K562 (cell line): ENCODE data around the gene BTBD1. TPM values are rescaled to one million over a fixed set of nuclear protein-coding genes. Genes with fewer than 3 reads are reported as not detected.

Source experiments
- ATAC-seq: fragments of 200-7000 bp; cut with Tn5 transposase; 3 replicates; pipeline ENCODE4 v1.9.1; 2020; ENCODE audit warnings: moderate library complexity
- BruUV-seq: library from RNA; stranded (reverse); fragments of 400-500 nt; replicated peaks from 2 replicates; lab custom pipeline; 2021; lab: Mats Ljungman, UMichigan
- CTCF ChIA-PET: fragments of 300-600 bp; formaldehyde crosslinking; extraction: SDS; loops from one replicate; lab custom pipeline; 2021; ENCODE audit warnings: low intra/inter-chr PET ratio; lab: Yijun Ruan, JAX
- POLR2A ChIA-PET: fragments of 300-600, 350-650 bp; sonication (Branson Sonifier 250); formaldehyde crosslinking; extraction: SDS; loops from one replicate; lab custom pipeline; 2021; ENCODE audit warnings: antibody characterized with exemption, inconsistent platforms; lab: Yijun Ruan, JAX
- DNase-seq, 4 experiments: peaks; one replicate each; pipeline versions ENCODE4 v3.0.0 to v3.0.0-alpha.2; 2011 to 2018; ENCODE audit warnings: low spot score in 3 of 4, mixed read lengths in 3 of 4; ENCODE audit errors: extremely low read depth in 1 of 4
- FAIRE-seq: peaks from 2 replicates; lab custom pipeline; 2011; peaks lifted over from hg19 to GRCh38; lab: Jason Lieb, UNC
- H2AFZ ChIP-seq: 2 replicates; pipeline ENCODE4 v1.6.0; 2011; ENCODE audit warnings: low read depth, low read length, control low read depth, inconsistent platforms
- H3K27ac ChIP-seq: fragments of 200-600 bp; 3 replicates; pipeline ENCODE4 v1.8.0; 2011; ENCODE audit warnings: low read depth, mild to moderate bottlenecking, control low read depth, inconsistent platforms, low read length, moderate library complexity, mixed read lengths; ENCODE audit errors: extremely low read depth
- H3K27me3 ChIP-seq, 2 experiments: fragments of 300-600 bp in 1 of 2; 2 replicates in 1 of 2; 3 replicates in 1 of 2; pipeline versions ENCODE4 v1.6.0 to v1.8.0; 2011; ENCODE audit warnings: inconsistent platforms in 2 of 2, low read length in 2 of 2, mild to moderate bottlenecking in 1 of 2, mixed read lengths in 1 of 2, moderate library complexity in 1 of 2; ENCODE audit not compliant: control insufficient read depth in 2 of 2, insufficient read depth in 2 of 2
- H3K36me3 ChIP-seq: fragments of 300-600 bp; 3 replicates; pipeline ENCODE4 v1.8.0; 2011; ENCODE audit warnings: mild to moderate bottlenecking, low read length, inconsistent platforms; ENCODE audit not compliant: control insufficient read depth, insufficient read depth
- H3K4me1 ChIP-seq, 2 experiments: fragments of 200-600 bp in 1 of 2; replicated peaks in 1 of 2; 2 replicates in 1 of 2; 3 replicates in 1 of 2; pipeline versions ENCODE4 v1.5.1 to v1.8.0; 2011; ENCODE audit warnings: inconsistent platforms in 2 of 2, low read length in 2 of 2, mild to moderate bottlenecking in 1 of 2, mixed read lengths in 1 of 2, moderate library complexity in 1 of 2; ENCODE audit not compliant: control insufficient read depth in 2 of 2, insufficient read depth in 2 of 2
- H3K4me2 ChIP-seq: 2 replicates; pipeline ENCODE4 v1.6.1; 2011; ENCODE audit warnings: low read length, control low read depth, inconsistent platforms, mixed read lengths; ENCODE audit not compliant: insufficient read depth
- H3K4me3 ChIP-seq: fragments of 200-600 bp; sonication (generic), shearing (Covaris generic); 2 replicates; pipeline ENCODE4 v1.5.1; 2016; ENCODE audit warnings: control low read depth, inconsistent platforms
- H3K79me2 ChIP-seq: fragments of 200-600 bp; 3 replicates; pipeline ENCODE4 v1.8.0; 2011; ENCODE audit warnings: low read length, inconsistent platforms; ENCODE audit not compliant: control insufficient read depth, insufficient read depth
- H3K9ac ChIP-seq, 2 experiments: 2 replicates each; pipeline versions ENCODE4 v1.6.0 to v1.6.1; 2011; ENCODE audit warnings: low read depth in 2 of 2, low read length in 2 of 2, control low read depth in 1 of 2, inconsistent platforms in 1 of 2, mild to moderate bottlenecking in 1 of 2, mixed read lengths in 1 of 2; ENCODE audit not compliant: insufficient read depth in 1 of 2
- H3K9me1 ChIP-seq: one replicate; pipeline ENCODE4 v1.6.0; 2011; ENCODE audit warnings: inconsistent platforms, mild to moderate bottlenecking, low read length, moderate library complexity; ENCODE audit not compliant: control insufficient read depth, insufficient read depth
- H3K9me3 ChIP-seq: replicated peaks from 2 replicates; pipeline ENCODE4 v1.5.1; 2011; ENCODE audit warnings: low read depth, low read length, inconsistent platforms; ENCODE audit not compliant: control insufficient read depth, insufficient read depth
- H4K20me1 ChIP-seq: replicated peaks from 2 replicates; pipeline ENCODE4 v1.6.1; 2011; ENCODE audit warnings: low read length, inconsistent platforms, mixed read lengths; ENCODE audit not compliant: control insufficient read depth, insufficient read depth
- KAT2B ChIP-seq: IDR thresholded peaks from one replicate; pipeline ENCODE4 v1.6.1; 2012; ENCODE audit warnings: low read depth, mild to moderate bottlenecking, control low read depth, inconsistent platforms, low read length, moderate library complexity
- KAT7 ChIP-seq: sonication (generic); formaldehyde crosslinking; IDR thresholded peaks from 2 replicates; pipeline ENCODE4 v1.8.0; 2022; ENCODE audit warnings: missing genetic modification reagents, mild to moderate bottlenecking, borderline replicate concordance
- RBM25 ChIP-seq: fragments of 200-400 bp; formaldehyde crosslinking; IDR thresholded peaks from 2 replicates; pipeline ENCODE4 v1.6.1; 2018; ENCODE audit warnings: low read length, low read depth, moderate library complexity; ENCODE audit not compliant: severe bottlenecking
- TRIM25 ChIP-seq: fragments of 450-650 bp; IDR thresholded peaks from 2 replicates; pipeline ENCODE4 v1.7.0; 2016; ENCODE audit warnings: borderline replicate concordance
- ZBTB1 ChIP-seq: sonication (generic); formaldehyde crosslinking; IDR thresholded peaks from 2 replicates; pipeline ENCODE4 v1.8.1; 2023; ENCODE audit warnings: missing genetic modification reagents, low read depth, mild to moderate bottlenecking, borderline replicate concordance
- ZNF41 ChIP-seq: fragments of 250-450 bp; sonication (Bioruptor Pico); conservative IDR thresholded peaks from 2 replicates; pipeline ENCODE4 v1.4.0; 2020; ENCODE audit warnings: mild to moderate bottlenecking
- ZNF444 ChIP-seq: fragments of 250-450 bp; sonication (Bioruptor Pico); IDR thresholded peaks from 2 replicates; pipeline ENCODE4 v1.4.0; 2020; ENCODE audit warnings: mild to moderate bottlenecking, moderate library complexity
- ZNF511 ChIP-seq: sonication (generic); formaldehyde crosslinking; IDR thresholded peaks from 2 replicates; pipeline ENCODE4 v1.8.0; 2022; ENCODE audit warnings: mild to moderate bottlenecking, missing genetic modification reagents
- ZNF57 ChIP-seq: fragments of 450-650 bp; formaldehyde crosslinking; IDR thresholded peaks from 2 replicates; pipeline ENCODE4 v1.4.0; 2020; ENCODE audit warnings: mild to moderate bottlenecking, moderate library complexity
- WGBS: fragments of 100-300 bp; shearing (Covaris generic); methylation state at CpG from one replicate; pipeline ENCODE4 v1.1.6; 2016; ENCODE audit warnings: low coverage, mixed read lengths; ENCODE audit not compliant: insufficient coverage; ENCODE audit errors: missing lambda C conversion rate; 5-methylcytosine and 5-hydroxymethylcytosine counted together
- in situ Hi-C: fragments of 300-500 bp; cut with MboI; formaldehyde crosslinking; loops from 4 replicates; pipeline ENCODE4 v1.15.0; 2018; ENCODE audit warnings: inconsistent platforms, mixed read lengths
- intact Hi-C: fragments of 100-400 bp; cut with micrococcal nuclease; formaldehyde crosslinking; loops from 2 replicates; pipeline ENCODE4 v1.14.2; 2022
- polyA plus RNA-seq, 8 experiments: library from polyadenylated mRNA; depleted of rRNA in 4 of 8; stranded (reverse) in 5 of 8; unstranded in 3 of 8; fragments of >200 nt; fragmentation: Nextera tagmentation in 2 of 8; fragmentation: Illumina TruSeq in 1 of 8; extraction: Ambion mirVana in 2 of 8; extraction: Trizol in 1 of 8; gene quantifications; 2 replicates each; pipeline versions ENCODE4 v1.2.1 to v1.2.3, GENCODE V29; 2011 to 2014; ENCODE audit warnings: inconsistent platforms in 1 of 8, missing spikeins in 1 of 8
- total RNA-seq, 7 experiments: library from RNA; depleted of rRNA in 6 of 7; stranded (reverse); fragments of >200 nt in 6 of 7; fragmentation: Illumina TruSeq in 2 of 7; extraction: Trizol in 2 of 7; gene quantifications; 2 replicates each; pipeline versions ENCODE4 v1.2.1 to v1.2.3, GENCODE V29; 2011 to 2021; ENCODE audit warnings: low replicate concordance in 1 of 7
- TF ChIP-seq, protein P1 (sequence below): fragments of 250-450 bp; sonication (Bioruptor Pico); IDR thresholded peaks from 2 replicates; pipeline ENCODE4 v1.4.0; 2020; ENCODE audit warnings: mild to moderate bottlenecking, moderate library complexity, borderline replicate concordance

BTBD1 gene
- total and polyA plus RNA-seq, 9 of the 15 experiments (the other 6 are each of a cell fraction or from before 2014, with no cell fraction given): 19.4 to 106 (median 90.4) TPM

DNA sequence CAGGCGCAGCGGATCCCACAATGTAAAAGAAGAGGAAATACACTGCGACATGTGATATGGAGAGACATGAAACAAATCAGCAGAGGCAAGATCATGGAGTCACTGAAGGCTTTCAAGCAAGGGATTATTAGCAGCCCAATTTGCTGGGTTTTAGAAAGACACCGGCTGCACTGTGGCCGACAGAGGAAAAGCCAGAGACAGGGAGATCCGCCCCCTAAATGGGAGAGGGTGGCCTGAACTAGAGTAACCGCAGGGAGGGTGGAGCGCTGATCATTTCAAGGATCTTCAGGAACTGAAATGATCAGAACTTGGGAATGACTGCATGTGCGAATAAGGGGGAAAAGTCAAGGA, 55.0 kb downstream of the BTBD1 start:
- WGBS: 1% methylated on average over 9 of the region's 9 CpGs
- Histone ChIP-seq H3K79me2 (peaks cover 36% of the 10 kb centered on the region), H3K4me2 (peak overlapping the region; percentile 85), H4K20me1 (no peaks in the 10 kb centered on the region), H3K9me1 (no peaks in the 10 kb centered on the region), H3K4me3 (peak overlapping the region; percentile 68), H2AFZ (peak overlapping the region; percentile 96), H3K9me3 (no peaks in the 10 kb centered on the region), H3K27ac (peak overlapping the region; percentile 87), H3K9ac (peak overlapping the region; percentile 90 to 94), H3K36me3 (peaks cover 32% of the 10 kb centered on the region), H3K27me3 (no peaks in the 10 kb centered on the region; a peak in 1 of 5 replicates), H3K4me1 (peaks cover 20 to 24% of the 10 kb centered on the region in 2 experiments; a peak in 4 of 5 replicates)
- TSS peak; percentile 75 for BruUV-seq
- CTCF ChIA-PET: interaction anchor here (1.4 kb wide), 1 partner anchor 162 kb away, joined by 5 read pairs; no protein-coding TSS in a partner anchor
- ATAC-seq (peak; percentile 62), FAIRE-seq (peak; percentile 67), DNase-seq (peak; percentile 44 to 69 (median 55))
- in situ Hi-C loops (no loop called here), intact Hi-C loops (loop anchor here (5.0 kb wide), 1 partner anchor 95 kb away; the partner anchor contains the start of gene TM6SF1)
- POLR2A ChIA-PET: interaction anchor here (1.1 to 2.8 kb wide), 7 partner anchors 9 to 364 kb away, joined by 3 to 16 read pairs (median 6); partner anchors contain the start of gene CPEB1
- 0 out of 2 replicates have a peak, but pooled peaks have one; percentile 30 for TF ChIP-seq ZNF41 (CRISPR knock-in tag)
- TF ChIP-seq TRIM25: no peak
- TF ChIP-seq, protein P1, sequence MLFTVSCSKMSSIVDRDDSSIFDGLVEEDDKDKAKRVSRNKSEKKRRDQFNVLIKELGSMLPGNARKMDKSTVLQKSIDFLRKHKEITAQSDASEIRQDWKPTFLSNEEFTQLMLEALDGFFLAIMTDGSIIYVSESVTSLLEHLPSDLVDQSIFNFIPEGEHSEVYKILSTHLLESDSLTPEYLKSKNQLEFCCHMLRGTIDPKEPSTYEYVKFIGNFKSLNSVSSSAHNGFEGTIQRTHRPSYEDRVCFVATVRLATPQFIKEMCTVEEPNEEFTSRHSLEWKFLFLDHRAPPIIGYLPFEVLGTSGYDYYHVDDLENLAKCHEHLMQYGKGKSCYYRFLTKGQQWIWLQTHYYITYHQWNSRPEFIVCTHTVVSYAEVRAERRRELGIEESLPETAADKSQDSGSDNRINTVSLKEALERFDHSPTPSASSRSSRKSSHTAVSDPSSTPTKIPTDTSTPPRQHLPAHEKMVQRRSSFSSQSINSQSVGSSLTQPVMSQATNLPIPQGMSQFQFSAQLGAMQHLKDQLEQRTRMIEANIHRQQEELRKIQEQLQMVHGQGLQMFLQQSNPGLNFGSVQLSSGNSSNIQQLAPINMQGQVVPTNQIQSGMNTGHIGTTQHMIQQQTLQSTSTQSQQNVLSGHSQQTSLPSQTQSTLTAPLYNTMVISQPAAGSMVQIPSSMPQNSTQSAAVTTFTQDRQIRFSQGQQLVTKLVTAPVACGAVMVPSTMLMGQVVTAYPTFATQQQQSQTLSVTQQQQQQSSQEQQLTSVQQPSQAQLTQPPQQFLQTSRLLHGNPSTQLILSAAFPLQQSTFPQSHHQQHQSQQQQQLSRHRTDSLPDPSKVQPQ (CRISPR knock-in tag): no peak
- no peak for TF ChIP-seq ZBTB1 (CRISPR knock-in tag)
- no peak for TF ChIP-seq RBM25
- TF ChIP-seq ZNF511: 0 out of 2 replicates have a peak, but pooled peaks have one; percentile 2
- no peak for TF ChIP-seq ZNF444 (CRISPR knock-in tag)
- TF ChIP-seq KAT7 (CRISPR knock-in tag): 0 out of 2 replicates have a peak, but pooled peaks have one; percentile 22
- no peak for TF ChIP-seq ZNF57 (CRISPR knock-in tag)
- TF ChIP-seq KAT2B: peak; percentile 38
